ENCODE results near the gene SECISBP2.
"Not testable (repeated sequence)": the region's sequence is repeated elsewhere in the genome, so short reads cannot be mapped to it uniquely, and the experiment has no call there.

The SECISBP2 gene

DNA sequence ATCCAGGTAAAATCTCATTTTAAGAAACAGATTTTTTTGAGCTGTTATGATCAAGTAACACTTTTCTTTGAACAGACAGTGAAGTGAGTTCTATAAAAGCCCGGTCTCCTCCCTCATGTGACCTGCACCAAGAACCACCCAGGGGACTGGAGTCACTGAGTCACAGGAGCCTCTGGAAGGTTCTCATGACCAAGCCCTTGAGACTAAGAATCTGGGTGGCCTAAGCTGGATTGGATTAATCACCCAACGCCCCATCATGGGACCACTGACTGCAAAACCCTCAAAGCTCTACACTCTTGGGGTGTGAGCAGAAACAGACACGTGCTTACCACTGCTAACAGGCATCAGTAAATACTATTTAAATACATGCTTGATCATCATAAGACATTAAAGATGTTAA is 48.4 kb downstream of the SECISBP2 start:
- no peak for DNase-seq (ENCODE audit: low read depth)

GRCh38 chr9:89367281-89367680 is 49.0 kb downstream of the SECISBP2 start:
- no peak for DNase-seq (ENCODE audit: low read depth)

- no peak for DNase-seq (ENCODE audit: low read depth)
Measured at GRCh38 chr9:89367726-89368437, 49.6 kb downstream of the SECISBP2 start.

- DNase-seq (ENCODE audit: low read depth) = no peak
Measured at GRCh38 chr9:89368550-89368949, 50.2 kb downstream of the SECISBP2 start.

- no peak for DNase-seq (ENCODE audit: low read depth)
Measured at GRCh38 chr9:89368978-89369377, 50.7 kb downstream of the SECISBP2 start.

DNA sequence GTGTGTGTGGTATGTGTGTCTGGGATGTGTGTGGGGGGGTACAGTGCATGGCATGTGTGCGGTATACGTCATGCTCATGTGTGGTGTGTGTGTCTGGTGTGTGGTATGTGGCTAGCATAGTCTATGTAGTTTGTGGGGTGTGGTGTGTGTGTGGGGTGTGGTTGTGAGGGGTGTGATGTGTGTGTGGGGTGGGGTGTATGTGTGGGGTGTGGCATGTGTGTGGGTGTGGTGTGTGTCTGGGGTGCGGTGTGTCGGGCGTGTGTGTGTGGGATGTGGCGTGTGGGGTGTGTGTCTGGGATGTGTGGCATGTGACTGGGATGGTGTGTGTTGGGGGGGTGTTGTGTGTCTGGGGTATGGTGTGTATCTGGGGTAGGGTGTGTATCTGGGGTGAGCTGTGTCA is 52.3 kb downstream of the SECISBP2 start:
- no peak for DNase-seq (ENCODE audit: low read depth)

- not testable (repeated sequence) for DNase-seq (ENCODE audit: low read depth)
Measured at GRCh38 chr9:89371791-89372190, 53.5 kb downstream of the SECISBP2 start.

DNA sequence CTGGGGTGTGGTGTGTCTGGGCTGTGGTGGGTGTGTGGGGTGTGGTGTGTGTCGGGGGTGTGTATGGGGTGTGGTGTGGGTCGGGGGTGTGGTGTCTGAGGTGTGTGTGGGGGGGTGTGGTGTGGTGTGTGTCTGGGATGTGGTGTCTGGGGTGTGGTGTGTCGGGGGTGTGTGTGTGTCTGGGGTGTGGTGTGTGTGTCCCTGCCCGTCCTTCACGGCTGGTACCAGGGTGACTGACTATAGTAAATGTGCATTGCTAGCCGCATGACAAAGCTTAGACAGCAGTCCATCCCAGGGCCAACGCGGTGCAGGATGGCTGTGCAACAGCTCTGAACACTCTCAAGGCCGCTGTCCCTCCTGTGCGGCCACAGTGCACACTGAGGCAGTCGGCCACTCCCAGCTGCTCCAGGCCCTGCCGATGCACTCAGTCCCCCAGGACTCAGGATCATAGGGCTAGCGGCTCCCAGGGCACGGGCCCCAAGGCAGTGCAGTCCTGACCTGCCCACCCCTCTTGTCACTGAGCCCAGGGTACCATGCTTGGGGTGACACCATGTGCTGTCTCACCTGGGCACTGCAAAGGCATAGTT is 54.0 kb downstream of the SECISBP2 start:
- peak; percentile 24 for DNase-seq (ENCODE audit: low read depth)

DNA sequence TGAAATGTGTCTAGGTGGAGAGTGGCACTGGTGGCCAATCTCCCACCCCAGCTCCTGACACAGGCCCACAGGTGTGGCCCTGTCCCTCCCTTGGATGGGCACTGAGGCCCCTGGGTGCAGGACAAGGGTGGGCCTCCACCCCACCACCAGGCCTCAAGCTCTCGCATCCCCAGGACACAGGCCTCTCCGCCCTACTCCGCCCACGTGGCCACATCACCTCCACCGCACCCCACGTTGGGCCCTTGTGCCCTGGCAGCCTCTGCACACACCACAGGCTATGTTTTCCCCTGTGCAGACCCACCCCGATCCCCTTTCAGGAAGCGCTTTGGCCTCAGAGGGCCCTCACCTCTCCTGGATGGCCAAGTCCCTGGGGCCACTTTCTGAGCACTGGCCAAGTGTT is 54.7 kb downstream of the SECISBP2 start:
- no peak for DNase-seq (ENCODE audit: low read depth)

GRCh38 chr9:89374176-89374575 is 55.9 kb downstream of the SECISBP2 start:
- DNase-seq (ENCODE audit: low read depth) = no peak

GRCh38 chr9:89375191-89375760 is 57.0 kb downstream of the SECISBP2 start:
- DNase-seq (ENCODE audit: low read depth) = no peak

DNA sequence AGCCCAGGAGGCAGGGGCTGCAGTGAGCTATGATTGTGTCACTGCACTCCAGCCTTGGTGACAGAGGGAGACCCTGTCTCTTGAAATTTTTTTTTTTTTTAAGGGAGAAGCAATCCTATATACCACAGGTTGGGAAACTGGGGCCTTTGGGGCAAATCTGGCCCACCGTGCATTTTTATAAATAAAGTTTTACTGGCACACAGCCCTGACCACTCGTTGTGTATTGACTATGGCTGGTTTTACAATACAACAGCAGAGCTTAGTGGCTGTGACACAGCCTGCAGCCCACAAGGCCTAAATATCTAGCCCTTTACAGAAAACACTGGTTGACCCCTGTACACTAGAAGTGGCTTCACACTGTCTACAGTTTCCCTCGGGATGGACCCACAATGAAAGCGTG is 58.0 kb downstream of the SECISBP2 start:
- no peak for DNase-seq (ENCODE audit: low read depth)

DNA sequence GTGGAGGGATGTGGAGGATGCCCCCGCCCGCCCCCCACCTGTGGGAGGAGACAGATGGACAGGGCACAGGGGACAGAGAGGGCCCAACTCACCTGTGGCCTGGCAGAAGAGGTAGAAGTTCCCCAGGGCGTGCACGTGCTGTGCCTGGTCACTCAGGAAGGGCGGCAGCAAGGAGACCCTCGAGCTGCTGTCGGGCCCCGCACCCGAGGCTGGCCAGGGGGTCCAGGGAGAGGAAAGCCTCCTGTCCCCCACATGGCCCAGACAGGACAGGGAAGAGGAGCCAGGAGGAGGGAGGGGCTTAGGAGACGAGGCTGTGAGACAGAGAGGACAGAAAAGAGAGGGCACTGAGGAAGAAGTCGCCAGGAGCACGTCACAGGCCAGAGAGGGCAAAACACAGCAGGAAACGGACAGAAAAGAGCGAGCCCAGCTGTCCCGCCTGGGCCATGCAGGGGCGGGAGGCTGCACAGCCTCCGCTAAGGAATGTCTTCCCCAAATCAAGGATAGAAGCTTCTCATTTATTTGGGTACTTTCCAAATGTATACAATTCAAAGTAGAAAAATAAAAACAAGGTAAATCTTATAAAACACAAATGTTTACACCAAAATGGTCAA is 58.5 kb downstream of the SECISBP2 start:
- DNase-seq (ENCODE audit: low read depth) = no peak

DNA sequence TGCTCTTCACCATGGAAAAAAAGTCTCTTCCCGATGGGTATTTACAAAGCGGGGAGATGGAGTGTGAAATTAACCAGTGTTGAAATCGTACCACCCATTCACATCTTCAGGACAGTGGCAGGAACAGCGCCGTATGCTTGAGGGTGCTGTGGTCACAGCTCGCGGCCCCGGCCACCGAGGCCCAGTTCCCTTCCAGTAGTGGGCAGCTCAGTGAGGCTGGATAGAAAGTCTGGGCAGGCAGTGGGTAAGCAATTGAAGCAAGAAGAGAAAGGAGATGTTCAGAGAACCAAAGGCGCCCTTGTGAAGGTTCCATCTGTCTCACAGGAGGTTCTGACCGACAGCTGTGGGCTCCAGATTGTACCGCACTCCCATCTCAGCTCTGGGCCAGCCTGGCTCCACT is 59.1 kb downstream of the SECISBP2 start:
- no peak for DNase-seq (ENCODE audit: low read depth)

- DNase-seq (ENCODE audit: low read depth) = no peak
Measured at GRCh38 chr9:89378541-89378940, 60.2 kb downstream of the SECISBP2 start.

GRCh38 chr9:89379031-89379430 is 60.7 kb downstream of the SECISBP2 start:
- DNase-seq (ENCODE audit: low read depth) = no peak

DNA sequence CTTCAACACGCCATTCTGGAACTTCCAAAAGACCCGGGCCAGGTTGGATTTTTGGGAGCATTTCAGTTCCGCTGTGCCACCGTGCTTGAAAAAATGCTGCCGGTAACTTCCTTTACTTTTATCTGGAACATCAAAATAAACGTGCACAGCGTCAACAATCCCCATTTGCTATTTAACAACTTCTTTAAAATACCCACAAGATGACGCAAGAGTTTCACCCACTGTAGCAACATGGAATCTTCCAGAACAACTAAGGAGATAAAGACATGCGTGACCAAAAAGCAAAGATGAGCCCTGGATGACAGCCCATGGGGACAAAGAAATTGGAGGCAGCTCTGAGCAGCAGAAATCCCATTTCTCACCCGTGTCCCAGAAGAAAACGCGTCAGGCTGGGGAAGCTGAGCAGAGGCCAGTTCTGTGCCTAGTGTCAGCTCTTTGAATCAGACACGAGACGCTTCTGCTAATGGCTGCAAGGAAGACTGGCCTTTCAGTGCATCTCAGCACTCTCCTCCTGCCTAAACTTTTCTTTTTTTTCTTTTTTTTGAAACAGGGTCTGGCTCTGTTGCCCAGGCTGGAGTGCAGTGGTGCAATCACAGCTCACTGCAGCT is 61.3 kb downstream of the SECISBP2 start:
- no peak for DNase-seq (ENCODE audit: low read depth)

GRCh38 chr9:89380437-89381307 is 62.4 kb downstream of the SECISBP2 start:
- DNase-seq (ENCODE audit: low read depth) = no peak

DNA sequence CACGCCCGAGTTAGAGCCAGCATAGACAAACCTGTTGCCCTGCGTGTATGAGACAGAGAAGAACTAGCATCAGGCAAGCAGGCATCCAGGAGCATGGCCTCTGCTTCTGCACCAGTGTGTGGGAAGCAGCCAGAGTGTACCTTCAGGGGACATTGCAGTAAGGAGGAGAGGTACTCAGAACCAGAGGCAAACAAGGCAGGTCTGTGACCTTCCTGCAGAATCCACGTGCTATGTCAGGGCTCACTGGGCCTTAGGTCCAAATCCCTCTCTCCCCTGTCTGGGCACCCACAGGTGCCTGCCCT is 63.0 kb downstream of the SECISBP2 start:
- DNase-seq (ENCODE audit: low read depth) = no peak

DNA sequence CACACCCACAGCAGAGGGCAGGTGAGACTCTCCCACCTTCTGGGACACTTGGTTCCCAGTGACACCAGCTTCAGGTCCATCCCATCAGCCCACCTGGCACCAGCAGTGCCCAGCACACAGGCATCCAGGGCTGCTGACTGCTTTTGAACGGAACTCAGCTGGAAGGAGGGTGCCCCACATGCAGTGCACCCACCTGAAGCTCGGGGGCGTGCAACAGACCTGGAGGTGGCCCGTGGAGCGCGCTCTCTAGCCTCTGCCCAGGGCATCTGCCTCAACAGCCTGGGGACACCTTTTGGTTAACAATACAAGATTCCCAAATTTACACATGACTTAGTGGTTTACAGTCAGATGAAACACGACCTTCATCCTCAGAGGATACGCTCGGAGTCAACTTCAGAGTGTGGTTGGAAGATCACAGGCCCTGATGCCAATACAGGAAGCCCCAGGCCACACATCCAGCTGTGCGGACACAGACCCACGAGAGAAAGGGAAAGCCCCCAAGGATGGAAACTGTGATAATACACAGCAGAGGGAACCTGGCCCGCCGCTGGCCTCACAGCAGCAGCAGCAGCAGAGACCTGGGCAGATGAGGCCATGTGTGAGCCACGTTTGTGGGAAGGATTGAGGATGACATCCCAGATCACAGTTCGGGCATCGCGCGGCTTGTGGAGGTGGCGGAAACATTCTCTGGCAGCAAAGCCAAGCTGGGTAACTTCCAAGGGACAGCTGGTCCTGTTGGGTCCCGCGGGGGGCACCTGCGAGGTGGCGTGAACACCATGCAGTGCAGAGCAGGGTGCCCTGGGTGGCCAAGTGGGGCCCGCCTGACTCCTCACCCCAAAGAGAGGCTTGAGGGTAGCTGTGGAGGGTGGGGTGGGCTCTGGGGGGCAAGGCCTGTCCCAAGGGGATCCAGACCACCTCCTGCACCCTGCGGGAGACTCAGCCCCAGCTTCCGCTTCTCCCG is 64.0 kb downstream of the SECISBP2 start:
- no peak for DNase-seq (ENCODE audit: low read depth)
